ENCODE measurements around the gene PEAK3. TPM values are rescaled to one million over a fixed set of nuclear protein-coding genes. Genes with fewer than 3 reads are reported as not detected.

The PEAK3 gene
- total RNA-seq, 2 donors from 2014 or later, result 0.27 to 0.80 TPM

- no peak for TF ChIP-seq POLR2A (IDR thresholded peaks at IDR 0.05)
- no peak for TF ChIP-seq POLR2AphosphoS5 (IDR thresholded peaks at IDR 0.05)
- no peak for TF ChIP-seq CTCF (IDR thresholded peaks at IDR 0.05)
- H3K9me3 ChIP-seq, result no peaks in the 10 kb centered on the region
- intact Hi-C loops (cut with DNase I), result loop anchor here (10.0 kb wide), 1 partner anchor 94 kb away; the partner anchor contains the start of genes LSM7 and SPPL2B
- no peak overlapping the region for H3K4me3 ChIP-seq
- WGBS, result 88% methylated on average over 11 of the region's 12 CpGs
- no peak overlapping the region for H3K27ac ChIP-seq
- H3K27me3 ChIP-seq (replicated peaks; ENCODE audit: insufficient read depth), result no peaks in the 10 kb centered on the region
- H3K4me1 ChIP-seq (replicated peaks), result peaks cover 4% of the 10 kb centered on the region
- peaks cover 6 to 11% of the 10 kb centered on the region in 2 donors for H3K36me3 ChIP-seq
- DNase-seq (ENCODE audit: low spot score), result no peak
Observed at GRCh38 chr19:2230807-2231533, 51.0 kb downstream of the PEAK3 start.

- H3K9me3 ChIP-seq, result no peaks in the 10 kb centered on the region
- no peaks in the 10 kb centered on the region for H3K27me3 ChIP-seq (replicated peaks; ENCODE audit: insufficient read depth)
- no peak overlapping the region for H3K4me3 ChIP-seq
- 89% methylated on average over 43 of the region's 43 CpGs for WGBS
- H3K27ac ChIP-seq, result no peak overlapping the region
- TF ChIP-seq POLR2AphosphoS5 (IDR thresholded peaks at IDR 0.05) (no peak), CTCF (IDR thresholded peaks at IDR 0.05) (no peak), POLR2A (IDR thresholded peaks at IDR 0.05) (no peak)
- H3K4me1 ChIP-seq (replicated peaks), result peaks cover under 1% of the 10 kb centered on the region
- intact Hi-C loops (cut with DNase I), result loop anchor here (10.0 kb wide), 1 partner anchor 95 kb away; the partner anchor contains the start of genes LSM7 and SPPL2B
- no peak for DNase-seq (ENCODE audit: low spot score)
- H3K36me3 ChIP-seq, result peaks cover 6 to 17% of the 10 kb centered on the region in 2 donors
Observed at GRCh38 chr19:2230033-2230531, 51.9 kb downstream of the PEAK3 start.

GRCh38 chr19:2229103-2230032, 52.6 kb downstream of the PEAK3 start:
- Histone ChIP-seq H3K27me3 (replicated peaks; ENCODE audit: insufficient read depth) (no peaks in the 10 kb centered on the region), H3K27ac (no peak overlapping the region), H3K4me3 (no peak overlapping the region), H3K36me3 (peaks cover 6 to 17% of the 10 kb centered on the region in 2 donors), H3K4me1 (replicated peaks) (no peaks in the 10 kb centered on the region), H3K9me3 (no peaks in the 10 kb centered on the region)
- DNase-seq (ENCODE audit: low spot score), result no peak
- no peak for TF ChIP-seq POLR2AphosphoS5 (IDR thresholded peaks at IDR 0.05)
- no peak for TF ChIP-seq POLR2A (IDR thresholded peaks at IDR 0.05)
- no peak for TF ChIP-seq CTCF (IDR thresholded peaks at IDR 0.05)
- intact Hi-C loops (cut with DNase I), result loop anchor here (10.0 kb wide), 1 partner anchor 95 kb away; the partner anchor contains the start of genes LSM7 and SPPL2B
- WGBS, result 91% methylated on average over 37 of the region's 45 CpGs

- no peaks in the 10 kb centered on the region for H3K9me3 ChIP-seq
- H3K4me3 ChIP-seq, result no peak overlapping the region
- WGBS, result 86% methylated on average over 47 of the region's 48 CpGs
- no peak for TF ChIP-seq POLR2A (IDR thresholded peaks at IDR 0.05)
- TF ChIP-seq POLR2AphosphoS5 (IDR thresholded peaks at IDR 0.05), result no peak
- no peak for TF ChIP-seq CTCF (IDR thresholded peaks at IDR 0.05)
- no peak for DNase-seq (ENCODE audit: low spot score)
- H3K27me3 ChIP-seq (replicated peaks; ENCODE audit: insufficient read depth), result no peaks in the 10 kb centered on the region
- no peak overlapping the region for H3K27ac ChIP-seq
- no peaks in the 10 kb centered on the region for H3K4me1 ChIP-seq (replicated peaks)
- H3K36me3 ChIP-seq, result peaks cover 6 to 17% of the 10 kb centered on the region in 2 donors
- intact Hi-C loops (cut with DNase I), result no loop called here
Observed at GRCh38 chr19:2228157-2229030, 53.6 kb downstream of the PEAK3 start.
